ENCODE data around the gene SNAI1.
"Not testable (repeated sequence)": the region's sequence is repeated elsewhere in the genome, so short reads cannot be mapped to it uniquely, and the experiment has no call there.

SNAI1 gene

GRCh38 chr20:49987015-49987867 lies 4.5 kb downstream of the SNAI1 start:
- no peak for DNase-seq

GRCh38 chr20:49987868-49988690 lies 5.3 kb downstream of the SNAI1 start:
- no peak for DNase-seq

GRCh38 chr20:49989234-49990065 lies 6.7 kb downstream of the SNAI1 start:
- no peak for DNase-seq

GRCh38 chr20:49990271-49990720 lies 7.5 kb downstream of the SNAI1 start:
- no peak for DNase-seq

- no peak for DNase-seq
Measured at GRCh38 chr20:49993301-49993751, 10.5 kb downstream of the SNAI1 start.

GRCh38 chr20:49995586-49995985 lies 12.8 kb downstream of the SNAI1 start:
- no peak for DNase-seq

GRCh38 chr20:49998478-49999188 lies 15.9 kb downstream of the SNAI1 start:
- DNase-seq, result not testable (repeated sequence)

- DNase-seq, result no peak
Measured at GRCh38 chr20:49999329-49999728, 16.5 kb downstream of the SNAI1 start.

GRCh38 chr20:50000548-50001222 lies 17.9 kb downstream of the SNAI1 start:
- DNase-seq, result not testable (repeated sequence)

- no peak for DNase-seq
Measured at GRCh38 chr20:50001784-50002311, 19.1 kb downstream of the SNAI1 start.

- no peak for DNase-seq
Measured at GRCh38 chr20:50003253-50003656, 20.5 kb downstream of the SNAI1 start.

- no peak for DNase-seq
Measured at GRCh38 chr20:50004229-50004628, 21.4 kb downstream of the SNAI1 start.

- DNase-seq, result no peak
Measured at GRCh38 chr20:50005471-50005981, 22.7 kb downstream of the SNAI1 start.

- DNase-seq, result no peak
Measured at GRCh38 chr20:50007369-50007768, 24.6 kb downstream of the SNAI1 start.

GRCh38 chr20:50008007-50008406 lies 25.2 kb downstream of the SNAI1 start:
- DNase-seq, result no peak

- no peak for DNase-seq
Measured at GRCh38 chr20:50009521-50010454, 27.0 kb downstream of the SNAI1 start.

GRCh38 chr20:50011597-50011996 lies 28.8 kb downstream of the SNAI1 start:
- DNase-seq, result not testable (repeated sequence)

- no peak for DNase-seq
Measured at GRCh38 chr20:50012282-50013263, 29.8 kb downstream of the SNAI1 start.

GRCh38 chr20:50013976-50014375 lies 31.2 kb downstream of the SNAI1 start:
- DNase-seq, result no peak

All from NCI-H345 (cell line).